ENCODE data around the gene SART1. TPM values are rescaled to one million over a fixed set of nuclear protein-coding genes. Genes with fewer than 3 reads are reported as not detected.
A peak's percentile ranks its signal among the peaks of the same experiment; 100 is the strongest.

Gene SART1
- total and polyA plus RNA-seq, 10 of the 15 experiments (the other 5 are each of a cell fraction or from before 2014, with no cell fraction given), result 6.2 to 60.5 (median 37.4) TPM

- TF ChIP-seq, protein P1, sequence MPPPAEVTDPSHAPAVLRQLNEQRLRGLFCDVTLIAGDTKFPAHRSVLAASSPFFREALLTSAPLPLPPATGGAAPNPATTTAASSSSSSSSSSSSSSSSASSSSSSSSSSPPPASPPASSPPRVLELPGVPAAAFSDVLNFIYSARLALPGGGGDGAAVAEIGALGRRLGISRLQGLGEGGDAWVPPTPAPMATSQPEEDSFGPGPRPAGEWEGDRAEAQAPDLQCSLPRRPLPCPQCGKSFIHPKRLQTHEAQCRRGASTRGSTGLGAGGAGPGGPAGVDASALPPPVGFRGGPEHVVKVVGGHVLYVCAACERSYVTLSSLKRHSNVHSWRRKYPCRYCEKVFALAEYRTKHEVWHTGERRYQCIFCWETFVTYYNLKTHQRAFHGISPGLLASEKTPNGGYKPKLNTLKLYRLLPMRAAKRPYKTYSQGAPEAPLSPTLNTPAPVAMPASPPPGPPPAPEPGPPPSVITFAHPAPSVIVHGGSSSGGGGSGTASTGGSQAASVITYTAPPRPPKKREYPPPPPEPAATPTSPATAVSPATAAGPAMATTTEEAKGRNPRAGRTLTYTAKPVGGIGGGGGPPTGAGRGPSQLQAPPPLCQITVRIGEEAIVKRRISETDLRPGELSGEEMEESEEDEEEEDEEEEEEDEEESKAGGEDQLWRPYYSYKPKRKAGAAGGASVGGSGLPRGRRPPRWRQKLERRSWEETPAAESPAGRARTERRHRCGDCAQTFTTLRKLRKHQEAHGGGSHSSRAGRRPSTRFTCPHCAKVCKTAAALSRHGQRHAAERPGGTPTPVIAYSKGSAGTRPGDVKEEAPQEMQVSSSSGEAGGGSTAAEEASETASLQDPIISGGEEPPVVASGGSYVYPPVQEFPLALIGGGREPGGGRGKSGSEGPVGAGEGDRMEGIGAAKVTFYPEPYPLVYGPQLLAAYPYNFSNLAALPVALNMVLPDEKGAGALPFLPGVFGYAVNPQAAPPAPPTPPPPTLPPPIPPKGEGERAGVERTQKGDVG (CRISPR knock-in tag; IDR thresholded peaks at IDR 0.05), result no peak
- no peak for TF ChIP-seq HDGF (IDR thresholded peaks at IDR 0.05)
- peak; percentile 23 for TF ChIP-seq MYC (IDR thresholded peaks at IDR 0.05; ENCODE audit: insufficient read depth, insufficient read length, insufficient replicate concordance, low read length, severe bottlenecking)
- TF ChIP-seq REST (IDR thresholded peaks at IDR 0.05; ENCODE audit: low read depth, low read length), result 0 out of 2 replicates have a peak, but pooled peaks have one; percentile 36
- no peak for TF ChIP-seq TCF7 (IDR thresholded peaks at IDR 0.05; ENCODE audit: borderline replicate concordance)
- TF ChIP-seq SREBF1 (IDR thresholded peaks at IDR 0.05; ENCODE audit: low read length), result no peak
- TF ChIP-seq MTA2 (IDR thresholded peaks at IDR 0.05; ENCODE audit: low read depth), result no peak
- no peak for TF ChIP-seq CHD1 (IDR thresholded peaks at IDR 0.05; ENCODE audit: low read depth, low read length)
- TF ChIP-seq PAX5 (IDR thresholded peaks at IDR 0.05; ENCODE audit: borderline replicate concordance, low read depth, low read length), result peak; percentile 61; the same call in 1 of the 2 replicates
- TF ChIP-seq MXI1 (IDR thresholded peaks at IDR 0.05; ENCODE audit: low read depth, low read length), result peak; percentile 43
- no peak for TF ChIP-seq PAX8 (IDR thresholded peaks at IDR 0.05)
- TF ChIP-seq, protein P2, sequence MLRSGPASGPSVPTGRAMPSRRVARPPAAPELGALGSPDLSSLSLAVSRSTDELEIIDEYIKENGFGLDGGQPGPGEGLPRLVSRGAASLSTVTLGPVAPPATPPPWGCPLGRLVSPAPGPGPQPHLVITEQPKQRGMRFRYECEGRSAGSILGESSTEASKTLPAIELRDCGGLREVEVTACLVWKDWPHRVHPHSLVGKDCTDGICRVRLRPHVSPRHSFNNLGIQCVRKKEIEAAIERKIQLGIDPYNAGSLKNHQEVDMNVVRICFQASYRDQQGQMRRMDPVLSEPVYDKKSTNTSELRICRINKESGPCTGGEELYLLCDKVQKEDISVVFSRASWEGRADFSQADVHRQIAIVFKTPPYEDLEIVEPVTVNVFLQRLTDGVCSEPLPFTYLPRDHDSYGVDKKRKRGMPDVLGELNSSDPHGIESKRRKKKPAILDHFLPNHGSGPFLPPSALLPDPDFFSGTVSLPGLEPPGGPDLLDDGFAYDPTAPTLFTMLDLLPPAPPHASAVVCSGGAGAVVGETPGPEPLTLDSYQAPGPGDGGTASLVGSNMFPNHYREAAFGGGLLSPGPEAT (IDR thresholded peaks at IDR 0.05; ENCODE audit: low read depth), result peak; percentile 100
- no peak for TF ChIP-seq SREBF2 (IDR thresholded peaks at IDR 0.05; ENCODE audit: low read length)
- peak; percentile 74 for TF ChIP-seq CHD2 (IDR thresholded peaks at IDR 0.05; ENCODE audit: borderline replicate concordance, low read depth, low read length)
- no peak for TF ChIP-seq SMAD5 (IDR thresholded peaks at IDR 0.05; ENCODE audit: low read depth)
- TF ChIP-seq NR2C2 (IDR thresholded peaks at IDR 0.05; ENCODE audit: borderline replicate concordance, control insufficient read depth, insufficient read length, low read depth), result no peak
- TF ChIP-seq DPF2 (IDR thresholded peaks at IDR 0.05), result peak; percentile 91
- TF ChIP-seq POLR2AphosphoS5 (IDR thresholded peaks at IDR 0.05; ENCODE audit: low read length), result no peak
- peak; percentile 23; the same call in 1 of the 2 replicates for TF ChIP-seq SMC3 (IDR thresholded peaks at IDR 0.05; ENCODE audit: borderline replicate concordance, low read length)
- TF ChIP-seq PKNOX1 (IDR thresholded peaks at IDR 0.05), result no peak
These were observed 42.4 kb upstream of the SART1 start, which contains the start of gene DRAP1 (continued) for GRCh38 chr11:65919141-65919572.

Data from GM12878 (cell line).